ENCODE results near the gene EIF1AY.
A peak's percentile ranks its signal among the peaks of the same experiment; 100 is the strongest.
"Not testable (repeated sequence)": the region's sequence is repeated elsewhere in the genome, so short reads cannot be mapped to it uniquely, and the experiment has no call there.

Gene EIF1AY

GRCh38 chrY:20575531-20576121 lies at the start of gene EIF1AY:
Gene EIF1AY, plus strand, starts transcription at chrY:20575776. Its CDS starts 96 bp downstream, at chrY:20575872.
- DNase-seq (ENCODE audit: low read depth in 2 of 2): peak in 1 of 2 donors; percentile 81

DNA sequence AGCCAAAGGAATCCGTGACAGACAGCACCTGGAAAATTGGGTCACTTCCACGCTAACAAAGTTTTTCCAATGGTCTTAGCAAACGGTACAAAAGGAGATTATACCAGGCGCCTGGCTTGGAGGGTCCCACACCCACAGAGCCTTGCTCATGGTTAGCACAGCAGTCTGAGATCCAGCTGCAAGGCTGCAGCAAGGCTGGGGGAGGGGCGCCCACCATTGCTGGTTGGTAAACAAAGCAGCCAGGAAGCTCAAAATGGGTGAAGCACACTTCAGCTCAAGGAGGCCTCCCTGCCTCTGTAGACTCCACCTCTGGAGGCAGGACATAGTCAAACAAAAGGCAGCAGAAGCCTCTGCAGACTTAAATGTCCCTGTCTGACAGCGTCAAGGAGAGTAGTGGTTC lies 47.1 kb upstream of the EIF1AY start:
- DNase-seq (ENCODE audit: low read depth in 2 of 2): no peak

DNA sequence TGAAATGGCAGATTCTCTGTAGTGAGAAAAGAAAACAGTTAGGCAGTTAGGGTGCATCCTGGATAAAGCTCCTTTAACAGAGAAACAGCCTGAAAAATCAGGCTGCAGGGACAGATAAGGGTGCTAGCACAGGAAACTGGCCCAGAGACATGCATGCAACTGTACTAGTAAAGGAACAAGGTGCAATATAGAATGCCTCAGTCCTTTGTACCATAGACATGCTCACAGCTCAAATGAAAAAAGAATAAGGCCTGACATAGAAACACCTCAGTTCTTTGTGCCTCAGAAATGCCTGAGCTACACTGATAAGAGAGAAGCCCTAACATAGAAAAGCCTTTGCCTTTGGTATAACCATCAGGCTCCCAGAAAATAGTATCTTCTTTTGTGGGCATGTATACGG lies 37.4 kb upstream of the EIF1AY start:
- DNase-seq (ENCODE audit: low read depth in 2 of 2): no peak

DNA sequence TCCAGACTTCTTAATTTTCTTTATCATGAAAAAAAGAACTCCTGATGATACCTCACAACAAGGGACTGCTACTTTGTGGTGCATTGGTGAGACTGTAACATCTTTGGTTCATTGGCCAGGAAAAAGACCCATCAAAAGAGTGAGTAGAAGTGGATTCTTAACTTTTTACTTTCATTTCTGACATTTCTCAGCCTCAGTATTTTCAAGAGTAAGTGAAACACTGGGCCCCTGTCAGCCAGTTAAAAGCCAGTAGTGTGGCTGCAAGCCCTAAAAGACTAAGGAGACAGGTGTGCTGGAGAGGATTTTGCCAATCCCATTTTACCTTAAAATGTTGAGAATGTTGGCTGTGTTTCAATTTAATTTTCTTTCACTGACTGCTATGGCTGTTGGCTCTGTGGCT lies 36.6 kb upstream of the EIF1AY start:
- no peak for DNase-seq (ENCODE audit: low read depth in 2 of 2)

DNA sequence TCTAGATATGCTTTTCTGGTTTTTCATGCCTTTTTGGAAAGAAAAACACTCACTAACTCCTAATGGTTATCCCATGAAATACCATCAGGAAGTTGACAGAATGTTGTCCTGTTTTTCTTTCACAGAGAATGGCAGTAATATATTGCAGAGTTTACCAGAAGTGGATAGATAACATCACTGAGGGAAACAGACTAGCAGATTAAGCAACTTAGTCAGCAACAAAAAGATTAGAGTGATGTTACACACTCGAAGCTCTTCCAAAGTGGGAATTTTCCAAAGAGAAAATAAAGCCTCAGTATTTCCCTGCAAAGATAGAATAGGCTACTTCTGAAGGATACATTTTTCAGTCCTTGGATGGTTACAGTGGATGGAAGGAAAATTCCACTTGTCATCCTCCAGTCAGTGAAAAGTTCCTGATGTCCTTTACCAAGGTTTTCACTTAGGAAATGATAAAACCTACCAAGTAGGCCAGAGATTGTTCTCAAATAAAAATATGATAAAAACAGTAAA lies 31.1 kb upstream of the EIF1AY start:
- DNase-seq (ENCODE audit: low read depth in 2 of 2): no peak

DNA sequence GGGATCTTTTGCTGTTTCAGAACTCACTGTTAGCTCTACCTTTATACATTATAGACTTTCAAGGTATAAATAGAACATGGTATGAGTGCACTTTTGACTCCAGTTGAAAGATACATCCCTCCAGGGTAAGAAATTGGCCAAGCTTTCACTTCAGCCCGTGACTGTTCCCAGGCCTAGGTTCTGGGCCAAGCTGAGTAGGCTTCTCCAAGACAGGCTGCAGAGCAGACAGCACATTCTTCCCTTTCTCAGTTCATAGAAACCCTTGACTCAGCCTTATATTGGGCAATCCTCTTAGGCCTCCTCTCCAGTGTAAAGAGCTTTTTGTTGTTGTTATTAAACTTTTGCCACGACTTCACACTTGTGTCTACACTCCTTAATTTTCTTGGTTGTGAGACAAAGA lies 29.5 kb upstream of the EIF1AY start:
- DNase-seq (ENCODE audit: low read depth in 2 of 2): no peak

DNA sequence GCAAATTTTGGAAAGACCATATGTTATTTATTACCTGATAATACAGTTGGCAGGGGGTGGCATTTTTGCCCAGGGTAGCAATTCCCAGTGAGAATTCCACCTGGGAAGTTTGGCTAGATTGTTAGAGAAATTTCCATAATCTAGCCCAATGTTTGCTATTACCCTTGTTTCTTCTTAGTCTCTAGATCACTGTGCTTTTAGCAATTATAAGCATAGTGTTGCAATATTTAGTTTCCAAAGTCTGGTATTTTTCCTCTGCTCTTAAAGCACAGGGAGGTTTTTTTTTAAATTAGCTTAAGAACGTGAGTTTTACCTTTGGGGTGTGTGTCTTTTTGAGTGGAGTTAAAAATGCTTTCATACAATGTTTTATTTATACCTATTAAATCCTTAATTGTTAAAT lies 26.3 kb upstream of the EIF1AY start:
- DNase-seq (ENCODE audit: low read depth in 2 of 2): no peak

- no peak for DNase-seq (ENCODE audit: low read depth in 2 of 2)
Observed at GRCh38 chrY:20551840-20552239, 23.7 kb upstream of the EIF1AY start.

DNA sequence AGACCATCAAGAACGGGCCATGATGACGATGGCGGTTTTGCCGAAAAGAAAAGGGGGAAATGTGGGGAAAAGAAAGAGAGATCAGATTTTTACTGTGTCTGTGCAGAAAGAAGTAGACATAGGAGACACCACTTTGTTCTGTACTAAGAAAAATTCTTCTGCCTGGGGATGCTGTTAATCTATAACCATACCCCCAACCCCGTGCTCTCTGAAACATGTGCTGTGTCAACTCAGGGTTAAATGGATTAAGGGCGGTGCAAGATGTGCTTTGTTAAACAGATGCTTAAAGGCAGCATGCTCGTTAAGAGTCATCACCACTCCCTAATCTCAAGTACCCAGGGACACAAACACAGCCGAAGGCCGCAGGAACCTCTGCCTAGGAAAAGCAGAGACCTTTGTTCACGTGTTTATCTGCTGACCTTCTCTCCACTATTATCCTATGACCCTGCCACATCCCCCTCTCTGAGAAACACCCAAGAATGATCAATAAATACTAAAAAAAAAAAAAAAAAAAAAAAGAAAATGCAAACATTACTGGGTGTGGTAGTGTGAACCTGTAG lies 22.7 kb upstream of the EIF1AY start:
- DNase-seq (ENCODE audit: low read depth in 2 of 2): not testable (repeated sequence)

GRCh38 chrY:20555820-20556219 lies 19.8 kb upstream of the EIF1AY start:
- DNase-seq (ENCODE audit: low read depth in 2 of 2): no peak

DNA sequence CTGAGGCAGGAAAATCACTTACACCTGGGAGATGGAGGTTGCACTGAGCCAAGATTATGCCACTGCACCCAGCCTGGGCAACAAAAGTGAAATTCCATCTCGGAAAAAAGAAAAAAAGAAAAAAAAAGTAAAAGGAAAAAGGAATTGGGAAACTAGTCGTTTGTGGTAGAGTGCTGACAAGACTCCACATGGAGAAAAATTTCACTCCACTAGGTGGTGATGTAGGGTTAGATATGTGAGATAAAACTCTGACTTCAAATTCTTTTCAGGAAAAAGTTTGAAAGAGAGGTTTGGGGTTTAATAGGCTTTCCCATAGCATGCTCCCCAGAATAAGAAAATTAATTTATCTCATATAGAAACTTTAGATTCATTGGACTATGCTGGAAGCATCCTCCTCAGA lies 16.9 kb upstream of the EIF1AY start:
- DNase-seq (ENCODE audit: low read depth in 2 of 2): no peak

- no peak for DNase-seq (ENCODE audit: low read depth in 2 of 2)
Observed at GRCh38 chrY:20559873-20560512, 15.6 kb upstream of the EIF1AY start.

DNA sequence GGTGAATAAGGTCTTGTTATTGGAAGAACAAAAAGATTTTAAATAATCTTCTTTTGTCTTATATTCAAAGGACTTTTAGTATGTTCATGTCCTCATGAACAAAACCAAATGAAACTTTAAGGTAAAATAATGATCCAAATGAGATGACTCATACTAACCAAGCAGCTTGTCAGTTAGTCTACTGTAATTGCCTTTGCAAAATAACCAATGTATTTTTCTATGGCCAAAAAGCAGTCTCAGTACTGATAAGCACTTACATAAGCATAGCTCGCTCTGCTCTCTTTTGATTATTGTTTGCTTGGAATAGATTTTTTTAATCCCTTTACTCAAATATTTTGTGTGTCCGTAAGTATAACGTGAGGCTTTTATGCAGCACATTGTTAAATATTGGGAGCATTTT lies 4.3 kb upstream of the EIF1AY start:
- no peak for DNase-seq (ENCODE audit: low read depth in 2 of 2)

- DNase-seq (ENCODE audit: low read depth in 2 of 2): no peak
Observed at GRCh38 chrY:20576506-20576905, 930 bp downstream of the EIF1AY start.

GRCh38 chrY:20578206-20578605 lies 2.6 kb downstream of the EIF1AY start:
- no peak for DNase-seq (ENCODE audit: low read depth in 2 of 2)

DNA sequence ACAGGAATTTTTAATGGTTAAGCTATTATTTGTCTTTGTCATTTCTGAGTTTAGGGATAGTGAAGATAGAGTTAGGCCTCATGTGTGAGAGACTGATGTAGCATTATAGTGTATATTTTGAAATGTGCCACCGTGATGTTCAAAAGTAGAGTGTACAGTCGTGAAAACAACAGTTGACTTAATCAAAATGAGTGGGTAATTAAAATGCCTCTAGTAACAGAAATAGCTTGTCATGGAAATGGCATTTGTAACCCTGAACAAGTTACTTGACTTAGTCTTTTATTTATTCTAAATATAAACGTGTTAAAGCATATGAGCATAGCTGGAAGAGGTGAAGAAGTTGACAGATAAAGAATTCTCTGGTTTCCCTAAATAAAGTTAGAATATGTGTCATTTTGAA lies 6.1 kb downstream of the EIF1AY start:
- no peak for DNase-seq (ENCODE audit: low read depth in 2 of 2)

- no peak for DNase-seq (ENCODE audit: low read depth in 2 of 2)
Observed at GRCh38 chrY:20586161-20586560, 10.6 kb downstream of the EIF1AY start.

Measured in stimulated activated CD8-positive, alpha-beta memory T cell treated with anti-CD3 and anti-CD28 coated beads, Interleukin-15, amount 100 ng/mL, for 4 hours (primary cell).